ENCODE data around the gene PEA15.
A peak's percentile ranks its signal among the peaks of the same experiment; 100 is the strongest.

The PEA15 gene

DNA sequence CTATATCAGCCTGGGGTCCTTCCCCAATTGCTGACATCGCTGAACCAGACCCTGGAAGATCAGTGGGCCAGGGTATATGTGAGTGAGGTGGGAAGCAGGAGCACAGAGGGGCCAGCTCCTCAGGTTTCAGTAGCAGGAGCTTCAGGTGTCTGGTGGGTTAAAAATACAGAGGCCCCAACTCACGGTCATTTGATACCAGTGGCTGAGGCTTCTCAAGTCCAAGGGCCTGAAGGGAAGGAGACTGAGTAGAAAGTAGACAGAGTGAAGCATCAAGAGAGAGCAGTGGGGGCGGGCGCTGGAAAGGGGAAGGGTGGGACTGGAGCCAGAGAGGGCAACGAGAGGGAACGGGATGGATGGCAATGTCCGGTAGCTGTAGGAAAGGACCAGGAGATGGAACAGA is 16.8 kb upstream of the PEA15 start:
- no peak for DNase-seq (ENCODE audit: low read depth)
- no peak overlapping the region for H3K4me3 ChIP-seq (ENCODE audit: low read depth, low read length)
- TF ChIP-seq, protein P1, sequence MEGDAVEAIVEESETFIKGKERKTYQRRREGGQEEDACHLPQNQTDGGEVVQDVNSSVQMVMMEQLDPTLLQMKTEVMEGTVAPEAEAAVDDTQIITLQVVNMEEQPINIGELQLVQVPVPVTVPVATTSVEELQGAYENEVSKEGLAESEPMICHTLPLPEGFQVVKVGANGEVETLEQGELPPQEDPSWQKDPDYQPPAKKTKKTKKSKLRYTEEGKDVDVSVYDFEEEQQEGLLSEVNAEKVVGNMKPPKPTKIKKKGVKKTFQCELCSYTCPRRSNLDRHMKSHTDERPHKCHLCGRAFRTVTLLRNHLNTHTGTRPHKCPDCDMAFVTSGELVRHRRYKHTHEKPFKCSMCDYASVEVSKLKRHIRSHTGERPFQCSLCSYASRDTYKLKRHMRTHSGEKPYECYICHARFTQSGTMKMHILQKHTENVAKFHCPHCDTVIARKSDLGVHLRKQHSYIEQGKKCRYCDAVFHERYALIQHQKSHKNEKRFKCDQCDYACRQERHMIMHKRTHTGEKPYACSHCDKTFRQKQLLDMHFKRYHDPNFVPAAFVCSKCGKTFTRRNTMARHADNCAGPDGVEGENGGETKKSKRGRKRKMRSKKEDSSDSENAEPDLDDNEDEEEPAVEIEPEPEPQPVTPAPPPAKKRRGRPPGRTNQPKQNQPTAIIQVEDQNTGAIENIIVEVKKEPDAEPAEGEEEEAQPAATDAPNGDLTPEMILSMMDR (IDR thresholded peaks at IDR 0.05; ENCODE audit: control insufficient read depth, extremely low read depth, insufficient read depth): no peak

DNA sequence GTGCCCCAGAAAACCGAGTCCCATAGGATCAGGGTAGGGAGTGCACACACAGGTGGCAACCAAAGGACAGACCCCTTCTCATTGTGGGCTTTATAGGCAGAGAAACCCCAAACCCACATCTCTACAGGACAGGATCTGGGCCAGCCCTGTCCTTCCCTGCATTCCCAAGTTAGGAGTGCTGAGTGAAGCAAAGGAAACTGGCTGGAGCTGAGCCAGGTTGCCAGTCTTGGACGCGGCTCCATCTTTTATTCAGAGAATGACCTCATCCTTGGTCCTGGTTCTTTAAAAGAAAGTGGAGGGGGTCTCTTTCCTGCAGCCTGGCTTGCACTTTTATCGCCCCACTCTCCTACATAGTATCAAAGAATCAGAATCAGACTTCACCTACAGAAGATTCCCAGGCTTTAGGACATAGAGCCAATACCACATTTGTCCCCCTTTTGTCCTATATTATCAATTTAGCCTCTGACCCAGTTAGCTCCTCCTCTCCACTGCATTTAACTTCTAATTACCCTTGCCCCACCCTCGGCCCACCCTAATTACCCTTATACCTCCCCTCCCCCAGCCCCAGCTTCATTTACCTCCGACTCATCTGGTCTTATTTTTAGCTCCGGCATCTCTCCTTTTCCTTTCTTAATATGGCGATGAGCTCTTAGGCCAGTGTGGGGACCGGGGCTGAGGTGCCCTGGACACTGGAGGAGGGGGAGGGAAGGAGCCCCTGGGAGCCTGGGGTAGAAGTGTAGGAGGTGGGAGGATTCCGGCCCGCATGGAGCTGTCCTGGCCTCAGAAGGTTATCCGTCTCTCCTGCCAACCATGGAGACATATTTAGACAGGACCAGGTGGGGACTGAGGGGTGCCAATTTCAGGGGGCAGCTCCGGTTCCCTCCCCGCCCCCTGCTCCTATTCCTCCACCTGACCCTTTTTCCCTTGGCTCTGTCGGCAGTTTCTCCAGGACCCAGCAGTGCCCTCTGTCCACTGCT is 15.2 kb upstream of the PEA15 start, which contains the start of gene CASQ1:
CASQ1 (plus strand) TSS at position 927 of the 977 bp plus-strand sequence. CDS start 177 bp downstream, outside the sequence.
- TF ChIP-seq, protein P1 (IDR thresholded peaks at IDR 0.05; ENCODE audit: control insufficient read depth, extremely low read depth, insufficient read depth): no peak
- no peak for DNase-seq (ENCODE audit: low read depth)
- no peak within 1 kb of the TSS for H3K4me3 ChIP-seq (ENCODE audit: low read depth, low read length)

DNA sequence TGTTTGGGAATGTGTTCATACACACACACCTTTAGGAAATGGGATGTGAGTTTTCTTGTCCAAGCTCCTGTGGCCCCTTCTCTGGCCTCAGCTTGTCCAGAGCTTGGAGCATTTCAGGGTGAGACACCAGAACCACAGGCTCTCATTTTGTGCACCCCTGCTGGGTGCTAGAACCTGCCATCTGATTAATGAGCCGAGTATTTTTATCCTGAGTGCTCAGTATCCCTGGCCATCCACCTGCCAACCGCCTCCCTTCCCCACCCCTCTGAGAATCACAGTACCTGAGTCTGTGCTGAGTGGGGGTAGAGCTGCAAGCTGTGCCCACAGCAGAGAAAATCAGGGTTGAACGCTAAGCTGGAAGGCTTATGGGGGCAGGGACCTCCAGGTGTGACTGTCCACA is 13.4 kb upstream of the PEA15 start:
- H3K4me3 ChIP-seq (ENCODE audit: low read depth, low read length): no peak overlapping the region
- TF ChIP-seq, protein P1 (IDR thresholded peaks at IDR 0.05; ENCODE audit: control insufficient read depth, extremely low read depth, insufficient read depth): no peak
- no peak for DNase-seq (ENCODE audit: low read depth)

DNA sequence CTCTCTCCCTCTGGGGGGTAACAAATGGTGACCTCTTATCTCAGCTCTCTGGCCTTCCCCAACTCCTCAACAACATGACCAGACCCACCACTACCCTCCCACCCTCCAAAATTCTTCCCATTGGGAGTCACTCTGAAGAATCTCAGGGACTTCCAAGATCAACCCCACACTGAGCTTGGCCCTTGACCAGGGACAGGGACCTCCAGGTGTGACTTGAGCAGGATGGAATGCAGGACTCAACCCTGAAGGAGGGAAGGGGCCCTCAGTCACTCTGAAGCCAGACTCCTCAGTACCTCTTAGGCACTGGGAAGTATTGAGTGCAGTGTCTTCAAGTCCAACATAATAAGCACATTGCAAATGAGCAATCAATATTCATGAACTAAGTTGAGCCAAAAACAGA is 12.9 kb upstream of the PEA15 start:
- no peak for DNase-seq (ENCODE audit: low read depth)
- TF ChIP-seq, protein P1 (IDR thresholded peaks at IDR 0.05; ENCODE audit: control insufficient read depth, extremely low read depth, insufficient read depth): no peak

DNA sequence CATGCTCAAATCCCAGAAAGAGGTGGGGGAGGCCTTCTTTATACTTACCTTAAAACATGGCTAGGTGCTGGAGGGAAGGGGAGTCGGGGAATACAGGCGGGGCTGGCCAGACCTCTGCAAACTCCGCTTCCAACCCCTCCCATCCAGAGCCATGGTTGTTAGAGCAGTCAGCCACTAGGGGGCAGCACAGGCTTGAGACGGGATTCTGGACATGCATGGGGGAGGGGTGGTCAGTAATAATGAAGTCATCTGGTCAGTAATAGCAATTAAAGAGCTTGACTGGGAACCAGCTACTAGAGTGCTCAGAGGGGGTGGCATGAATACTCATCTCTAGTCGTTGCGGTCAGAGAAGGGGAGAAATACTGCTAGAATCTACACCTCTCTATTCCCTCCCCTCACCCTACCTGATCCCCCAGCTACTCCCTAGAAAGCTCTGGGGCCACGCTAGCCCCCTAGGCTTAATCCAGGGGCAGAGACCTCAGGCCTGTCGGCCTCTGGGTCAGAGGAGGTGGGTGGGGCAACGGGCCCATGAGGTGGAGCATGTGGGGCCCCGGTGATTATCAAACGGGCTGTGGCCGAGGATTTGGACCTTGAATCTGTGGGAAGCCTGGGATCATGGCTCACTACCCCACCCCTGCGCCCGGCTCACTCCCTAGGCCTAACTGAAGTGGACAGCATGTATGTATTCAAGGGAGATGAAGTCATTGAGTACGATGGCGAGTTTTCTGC is 11.9 kb upstream of the PEA15 start:
- DNase-seq (ENCODE audit: low read depth): peak; percentile 64
- H3K4me3 ChIP-seq (ENCODE audit: low read depth, low read length): no peak overlapping the region
- TF ChIP-seq, protein P1 (IDR thresholded peaks at IDR 0.05; ENCODE audit: control insufficient read depth, extremely low read depth, insufficient read depth): peak; percentile 98

More for the DNA sequence above, 12.9 kb upstream of the PEA15 start:
- no peak overlapping the region for H3K4me3 ChIP-seq (ENCODE audit: low read depth, low read length)

DNA sequence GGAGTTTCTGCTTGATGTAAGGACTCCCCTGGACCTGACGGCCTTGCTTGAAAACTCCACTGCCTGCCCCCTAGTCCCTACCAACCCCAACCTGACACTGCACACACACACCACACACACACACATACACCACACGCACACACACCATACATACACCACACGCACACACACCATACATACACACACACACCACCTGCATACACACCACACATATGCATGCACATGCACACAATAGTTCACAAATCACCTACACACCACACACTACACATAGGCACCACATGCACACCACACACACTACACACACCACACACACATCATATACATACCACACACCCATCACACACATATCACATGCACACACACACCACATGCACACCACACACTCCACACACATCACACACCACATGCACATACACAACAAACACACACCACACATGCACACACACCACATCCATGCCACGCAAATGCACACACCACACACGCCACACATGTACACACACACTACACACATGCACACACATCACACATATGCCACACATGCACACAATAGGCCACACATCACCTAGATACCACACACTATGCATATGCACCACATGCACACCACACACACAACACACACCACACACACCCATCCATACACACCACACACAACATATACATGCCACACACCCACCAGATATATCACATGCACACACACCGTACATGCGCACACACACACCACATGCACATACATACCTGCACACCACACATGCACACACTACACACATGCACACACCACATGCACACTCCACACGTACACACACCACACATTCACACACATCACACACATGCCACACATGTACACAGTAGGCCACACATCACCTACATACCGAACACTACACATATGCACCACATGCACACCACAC is 11.1 kb upstream of the PEA15 start:
- H3K4me3 ChIP-seq (ENCODE audit: low read depth, low read length): no peak overlapping the region
- DNase-seq (ENCODE audit: low read depth): no peak
- TF ChIP-seq, protein P1 (IDR thresholded peaks at IDR 0.05; ENCODE audit: control insufficient read depth, extremely low read depth, insufficient read depth): no peak
